Measurements from ENCODE around the gene LCOR.

LCOR gene

DNA sequence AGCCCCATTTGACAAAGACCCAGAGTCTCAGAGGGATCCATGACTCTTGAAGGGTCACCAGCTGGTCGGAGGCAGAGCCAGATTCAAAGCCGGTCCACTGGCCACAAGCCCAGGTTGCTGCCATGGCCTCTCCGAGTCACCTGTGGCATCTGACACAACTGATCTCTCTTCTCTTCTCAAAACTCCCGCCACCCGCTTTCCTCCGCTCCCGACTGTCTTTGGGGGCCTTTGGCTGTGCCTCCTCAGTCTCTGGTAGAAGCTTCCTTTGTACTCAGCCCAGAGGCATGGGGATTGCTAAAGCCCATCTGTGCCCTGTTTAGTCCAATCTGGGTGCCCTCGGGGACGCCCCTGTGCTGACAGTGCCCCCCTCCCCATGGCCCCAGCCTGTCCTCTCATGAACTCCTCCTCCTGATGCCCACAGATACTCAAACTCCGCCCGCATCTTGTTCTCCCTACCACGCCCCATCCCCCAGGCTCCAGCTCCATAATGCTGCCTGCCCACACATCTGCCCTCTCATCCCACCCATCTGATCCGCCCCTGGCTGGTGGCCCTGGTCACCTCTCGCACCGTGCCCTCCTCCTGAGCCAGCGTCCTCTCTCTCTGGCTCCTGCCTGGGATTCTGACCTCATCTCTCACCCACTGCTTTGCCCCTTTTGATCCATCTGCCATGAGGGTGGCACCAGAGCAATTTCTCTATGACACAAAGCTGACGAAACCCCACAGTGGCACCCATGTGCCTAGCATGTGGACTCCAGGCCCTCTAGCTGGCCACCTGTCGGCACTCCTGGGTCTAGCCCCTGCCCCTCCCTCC, 203.1 kb downstream of the LCOR start:
- Histone ChIP-seq H2AFZ (ENCODE audit: low read depth, low read length) (no peak overlapping the region), H3K9me3 (ENCODE audit: low read length) (no peaks in the 10 kb centered on the region), H3K27me3 (ENCODE audit: insufficient read depth, low read length) (no peaks in the 10 kb centered on the region), H3K4me3 (ENCODE audit: low read length) (no peak overlapping the region), H3K36me3 (ENCODE audit: insufficient read depth, low read length) (peaks cover 23% of the 10 kb centered on the region), H3K4me1 (ENCODE audit: insufficient read depth, low read length) (no peaks in the 10 kb centered on the region)

GRCh38 chr10:97037365-97038361, 205.6 kb downstream of the LCOR start:
- Histone ChIP-seq H3K9me3 (ENCODE audit: low read length) (no peaks in the 10 kb centered on the region), H3K27me3 (ENCODE audit: insufficient read depth, low read length) (no peaks in the 10 kb centered on the region), H3K4me3 (ENCODE audit: low read length) (no peak overlapping the region), H3K4me1 (ENCODE audit: insufficient read depth, low read length) (no peaks in the 10 kb centered on the region), H3K36me3 (ENCODE audit: insufficient read depth, low read length) (peaks cover 25% of the 10 kb centered on the region), H2AFZ (ENCODE audit: low read depth, low read length) (no peak overlapping the region)

- H3K9me3 ChIP-seq (ENCODE audit: low read length) = no peaks in the 10 kb centered on the region
- no peak overlapping the region for H3K4me3 ChIP-seq (ENCODE audit: low read length)
- no peaks in the 10 kb centered on the region for H3K27me3 ChIP-seq (ENCODE audit: insufficient read depth, low read length)
- peaks cover 30% of the 10 kb centered on the region for H3K36me3 ChIP-seq (ENCODE audit: insufficient read depth, low read length)
- no peaks in the 10 kb centered on the region for H3K4me1 ChIP-seq (ENCODE audit: insufficient read depth, low read length)
- H2AFZ ChIP-seq (ENCODE audit: low read depth, low read length) = no peak overlapping the region
These were observed 206.6 kb downstream of the LCOR start for GRCh38 chr10:97038688-97039087.

DNA sequence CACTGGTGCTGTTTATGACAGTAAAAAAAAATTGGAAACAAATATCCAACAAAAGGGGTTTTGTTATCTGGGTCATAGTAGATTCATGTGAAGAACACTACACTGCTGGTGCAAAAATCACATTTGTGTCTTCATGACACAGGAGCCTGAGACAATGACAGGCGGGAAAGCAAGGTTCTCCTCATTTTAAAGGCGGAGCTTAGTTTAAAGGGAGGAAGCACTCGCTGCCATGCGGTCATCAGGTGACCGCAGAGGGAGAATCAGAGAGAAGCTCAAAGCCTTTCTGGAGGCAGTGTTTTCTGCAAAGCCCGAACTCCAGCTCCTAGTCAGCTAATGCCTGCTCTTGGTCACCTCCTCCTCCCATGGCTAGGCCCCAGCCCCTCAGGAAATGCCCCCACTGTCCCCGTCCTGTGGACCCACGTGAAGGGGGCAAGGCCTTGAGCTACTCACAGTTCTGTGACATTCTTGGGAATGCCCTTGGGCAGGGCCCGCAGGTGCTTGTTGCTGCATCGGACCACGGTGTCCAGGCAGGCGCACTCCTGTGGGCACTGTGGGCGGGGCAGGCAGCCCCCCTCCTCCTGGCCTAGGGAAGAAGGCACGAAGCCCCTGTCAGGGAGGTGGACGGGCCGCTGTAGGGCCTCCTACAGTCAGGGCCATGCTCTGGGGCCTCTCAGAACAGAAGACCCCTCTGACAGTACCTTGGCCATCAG, 207.6 kb downstream of the LCOR start:
- Histone ChIP-seq H3K4me1 (ENCODE audit: insufficient read depth, low read length) (no peaks in the 10 kb centered on the region), H3K9me3 (ENCODE audit: low read length) (no peaks in the 10 kb centered on the region), H2AFZ (ENCODE audit: low read depth, low read length) (no peak overlapping the region), H3K4me3 (ENCODE audit: low read length) (no peak overlapping the region), H3K36me3 (ENCODE audit: insufficient read depth, low read length) (peaks cover 35% of the 10 kb centered on the region), H3K27me3 (ENCODE audit: insufficient read depth, low read length) (no peaks in the 10 kb centered on the region)

- H3K4me1 ChIP-seq (ENCODE audit: insufficient read depth, low read length) = no peaks in the 10 kb centered on the region
- H3K9me3 ChIP-seq (ENCODE audit: low read length) = no peaks in the 10 kb centered on the region
- H3K27me3 ChIP-seq (ENCODE audit: insufficient read depth, low read length) = no peaks in the 10 kb centered on the region
- H3K4me3 ChIP-seq (ENCODE audit: low read length) = no peak overlapping the region
- H3K36me3 ChIP-seq (ENCODE audit: insufficient read depth, low read length) = peaks cover 38% of the 10 kb centered on the region
- no peak overlapping the region for H2AFZ ChIP-seq (ENCODE audit: low read depth, low read length)
These were observed 208.1 kb downstream of the LCOR start for GRCh38 chr10:97040248-97040584.

DNA sequence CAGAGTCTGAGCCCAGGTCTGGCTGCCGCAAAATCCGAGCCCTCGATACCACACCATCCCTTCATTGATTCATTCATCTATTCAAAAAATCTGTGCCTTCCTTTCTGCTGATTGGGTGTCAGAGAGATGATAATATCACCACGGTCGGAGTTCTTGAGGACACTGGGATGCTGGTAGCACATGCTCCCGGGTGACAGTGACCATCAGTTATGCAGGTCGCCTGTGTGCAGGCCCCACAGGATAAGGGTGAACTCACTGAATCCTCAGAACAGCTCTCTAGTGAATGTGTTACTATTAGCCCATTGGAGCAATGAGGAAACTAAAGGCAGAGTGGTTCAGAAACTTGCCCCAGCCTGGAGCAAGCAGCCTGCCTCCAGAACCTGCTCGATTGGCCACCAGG, 208.6 kb downstream of the LCOR start:
- Histone ChIP-seq H3K4me1 (ENCODE audit: insufficient read depth, low read length) (no peaks in the 10 kb centered on the region), H3K27me3 (ENCODE audit: insufficient read depth, low read length) (no peaks in the 10 kb centered on the region), H2AFZ (ENCODE audit: low read depth, low read length) (no peak overlapping the region), H3K4me3 (ENCODE audit: low read length) (no peak overlapping the region), H3K9me3 (ENCODE audit: low read length) (no peaks in the 10 kb centered on the region), H3K36me3 (ENCODE audit: insufficient read depth, low read length) (peaks cover 42% of the 10 kb centered on the region)

GRCh38 chr10:97042081-97042480, 210.0 kb downstream of the LCOR start:
- Histone ChIP-seq H3K4me1 (ENCODE audit: insufficient read depth, low read length) (no peaks in the 10 kb centered on the region), H3K9me3 (ENCODE audit: low read length) (peaks cover 2% of the 10 kb centered on the region), H2AFZ (ENCODE audit: low read depth, low read length) (no peak overlapping the region), H3K4me3 (ENCODE audit: low read length) (no peak overlapping the region), H3K36me3 (ENCODE audit: insufficient read depth, low read length) (peaks cover 52% of the 10 kb centered on the region), H3K27me3 (ENCODE audit: insufficient read depth, low read length) (no peaks in the 10 kb centered on the region)

GRCh38 chr10:97042716-97043562, 210.8 kb downstream of the LCOR start:
- Histone ChIP-seq H3K9me3 (ENCODE audit: low read length) (peaks cover 2% of the 10 kb centered on the region), H2AFZ (ENCODE audit: low read depth, low read length) (no peak overlapping the region), H3K27me3 (ENCODE audit: insufficient read depth, low read length) (no peaks in the 10 kb centered on the region), H3K4me1 (ENCODE audit: insufficient read depth, low read length) (no peaks in the 10 kb centered on the region), H3K36me3 (ENCODE audit: insufficient read depth, low read length) (peaks cover 52% of the 10 kb centered on the region), H3K4me3 (ENCODE audit: low read length) (no peak overlapping the region)

- Histone ChIP-seq H3K4me3 (ENCODE audit: low read length) (no peak overlapping the region), H2AFZ (ENCODE audit: low read depth, low read length) (no peak overlapping the region), H3K36me3 (ENCODE audit: insufficient read depth, low read length) (peaks cover 52% of the 10 kb centered on the region), H3K27me3 (ENCODE audit: insufficient read depth, low read length) (no peaks in the 10 kb centered on the region), H3K9me3 (ENCODE audit: low read length) (peaks cover 2% of the 10 kb centered on the region), H3K4me1 (ENCODE audit: insufficient read depth, low read length) (no peaks in the 10 kb centered on the region)
These were observed 211.4 kb downstream of the LCOR start for GRCh38 chr10:97043563-97043855.
